Sigmoid colon (tissue), 3 donors: ENCODE results near the gene ANXA7.

Experiments
- CTCF ChIP-seq, 4 experiments: fragments of 450-650 bp in 3 of 4; fragments of 200-600 bp in 1 of 4; IDR thresholded peaks; one replicate each; pipeline ENCODE4 v1.5.1; 2016 to 2019; ENCODE audit warnings: antibody characterized with exemption in 4 of 4, mild to moderate bottlenecking in 3 of 4, moderate library complexity in 2 of 4
- POLR2A ChIP-seq, 2 donors: fragments of 450-650 bp; IDR thresholded peaks; one replicate each; pipeline ENCODE4 v1.6.1; 2016; ENCODE audit warnings: antibody characterized with exemption in 2 of 2, mild to moderate bottlenecking in 2 of 2, moderate library complexity in 2 of 2

- TF ChIP-seq CTCF (IDR thresholded peaks at IDR 0.05): no peak
- no peak for TF ChIP-seq POLR2A (IDR thresholded peaks at IDR 0.05)
Observed at GRCh38 chr10:73448384-73448783, 34.5 kb upstream of the ANXA7 start.
